Duodenal mucosa (tissue), 2 donors: ENCODE measurements around the gene SCFD1.

Experiments
- H3K27ac ChIP-seq: one replicate; pipeline ENCODE4 v1.7.0; 2013; ENCODE audit warnings: low read depth, low read length
- H3K27me3 ChIP-seq, 2 donors: one replicate each; pipeline ENCODE4 v1.7.0; 2013; ENCODE audit warnings: low read length in 2 of 2, control low read depth in 1 of 2; ENCODE audit not compliant: insufficient read depth in 2 of 2, control insufficient read depth in 1 of 2
- H3K36me3 ChIP-seq, 2 donors: one replicate each; pipeline ENCODE4 v1.7.0; 2013; ENCODE audit warnings: low read length in 2 of 2, control low read depth in 1 of 2; ENCODE audit not compliant: insufficient read depth in 2 of 2, control insufficient read depth in 1 of 2
- H3K4me1 ChIP-seq, 2 donors: one replicate each; pipeline ENCODE4 v1.7.0; 2013; ENCODE audit warnings: low read length in 2 of 2, control low read depth in 1 of 2; ENCODE audit not compliant: insufficient read depth in 2 of 2, control insufficient read depth in 1 of 2
- H3K4me3 ChIP-seq, 2 donors: one replicate each; pipeline ENCODE4 v1.7.0; 2013; ENCODE audit warnings: low read length in 2 of 2, low read depth in 1 of 2
- H3K9ac ChIP-seq, 2 donors: one replicate each; pipeline ENCODE4 v1.7.0; 2013; ENCODE audit warnings: low read length in 2 of 2, low read depth in 1 of 2
- H3K9me3 ChIP-seq, 2 donors: one replicate each; pipeline ENCODE4 v1.7.0; 2013; ENCODE audit warnings: low read length in 2 of 2, control low read depth in 1 of 2; ENCODE audit not compliant: control insufficient read depth in 1 of 2

SCFD1 gene

GRCh38 chr14:30770376-30770775, 148.3 kb downstream of the SCFD1 start:
- H3K4me3 ChIP-seq: no peak overlapping the region
- peaks cover 0 to 3% of the 10 kb centered on the region in 2 donors for H3K27me3 ChIP-seq
- no peak overlapping the region for H3K9ac ChIP-seq
- no peaks in the 10 kb centered on the region for H3K9me3 ChIP-seq
- no peaks in the 10 kb centered on the region for H3K36me3 ChIP-seq
- no peak overlapping the region for H3K27ac ChIP-seq
- H3K4me1 ChIP-seq: no peaks in the 10 kb centered on the region

- H3K9ac ChIP-seq: no peak overlapping the region
- peaks cover 0 to 3% of the 10 kb centered on the region in 2 donors for H3K27me3 ChIP-seq
- H3K4me1 ChIP-seq: no peaks in the 10 kb centered on the region
- no peak overlapping the region for H3K4me3 ChIP-seq
- no peaks in the 10 kb centered on the region for H3K36me3 ChIP-seq
- no peak overlapping the region for H3K27ac ChIP-seq
- H3K9me3 ChIP-seq: no peaks in the 10 kb centered on the region
Measured at GRCh38 chr14:30771595-30771994, 149.5 kb downstream of the SCFD1 start.

DNA sequence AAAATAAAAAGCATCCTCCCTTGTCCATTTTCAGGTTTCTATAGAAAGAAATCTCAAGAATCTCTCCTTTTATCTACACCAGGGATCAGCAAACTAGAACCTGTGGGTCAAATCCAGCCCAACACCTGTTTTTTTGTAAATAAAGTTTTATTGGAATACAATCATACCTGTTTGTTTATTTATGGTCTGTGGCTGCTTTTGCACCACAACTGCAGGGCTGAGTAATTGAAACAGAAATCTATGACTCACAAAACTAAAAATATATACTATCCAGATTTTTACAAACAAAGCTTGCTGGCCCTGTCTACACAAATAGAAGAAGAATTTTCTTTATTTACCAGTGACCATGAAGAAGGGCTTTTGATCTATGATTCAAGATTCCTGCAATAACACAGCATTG, 157.1 kb downstream of the SCFD1 start:
- Histone ChIP-seq H3K27me3 (no peaks in the 10 kb centered on the region), H3K9me3 (no peaks in the 10 kb centered on the region), H3K36me3 (no peaks in the 10 kb centered on the region), H3K27ac (no peak overlapping the region), H3K9ac (no peak overlapping the region), H3K4me3 (no peak overlapping the region), H3K4me1 (no peaks in the 10 kb centered on the region)
